Activated gamma-delta T cell treated with anti-CD3 and anti-CD28 coated beads, Interleukin-2, amount 50 U/mL, for 16 hours (primary cell): Measurements from ENCODE around the gene OSBPL3.

Source experiments
- DNase-seq: peaks from one replicate; pipeline ENCODE4 v3.0.0-alpha.2; 2020; ENCODE audit warnings: low read depth

Gene OSBPL3

GRCh38 chr7:24955313-24955712 is 24.7 kb downstream of the OSBPL3 start:
- DNase-seq: no peak

- DNase-seq: no peak
These were observed 27.5 kb downstream of the OSBPL3 start for GRCh38 chr7:24952464-24952863.

GRCh38 chr7:24951441-24951980 is 28.5 kb downstream of the OSBPL3 start:
- DNase-seq: no peak

GRCh38 chr7:24949884-24950283 is 30.1 kb downstream of the OSBPL3 start:
- no peak for DNase-seq

GRCh38 chr7:24948739-24949138 is 31.2 kb downstream of the OSBPL3 start:
- no peak for DNase-seq

- DNase-seq: no peak
These were observed 33.5 kb downstream of the OSBPL3 start for GRCh38 chr7:24946467-24946866.

- no peak for DNase-seq
These were observed 34.1 kb downstream of the OSBPL3 start for GRCh38 chr7:24945899-24946298.

GRCh38 chr7:24943096-24943948 is 36.7 kb downstream of the OSBPL3 start:
- DNase-seq: no peak

- no peak for DNase-seq
These were observed 37.8 kb downstream of the OSBPL3 start for GRCh38 chr7:24942226-24942625.

GRCh38 chr7:24939416-24939815 is 40.6 kb downstream of the OSBPL3 start:
- no peak for DNase-seq

GRCh38 chr7:24936121-24936824 is 43.7 kb downstream of the OSBPL3 start:
- no peak for DNase-seq

GRCh38 chr7:24933298-24933697 is 46.7 kb downstream of the OSBPL3 start:
- DNase-seq: no peak

GRCh38 chr7:24932815-24933214 is 47.2 kb downstream of the OSBPL3 start:
- DNase-seq: no peak

- DNase-seq: no peak
These were observed 47.6 kb downstream of the OSBPL3 start for GRCh38 chr7:24932389-24932788.

GRCh38 chr7:24931844-24932243 is 48.1 kb downstream of the OSBPL3 start:
- no peak for DNase-seq

GRCh38 chr7:24930856-24931255 is 49.1 kb downstream of the OSBPL3 start:
- DNase-seq: no peak

- DNase-seq: no peak
These were observed 53.1 kb downstream of the OSBPL3 start for GRCh38 chr7:24926623-24927524.

GRCh38 chr7:24924375-24924774 is 55.6 kb downstream of the OSBPL3 start:
- DNase-seq: no peak

- no peak for DNase-seq
These were observed 56.7 kb downstream of the OSBPL3 start for GRCh38 chr7:24923172-24923865.

- no peak for DNase-seq
These were observed 57.7 kb downstream of the OSBPL3 start for GRCh38 chr7:24922099-24922773.

- DNase-seq: no peak
These were observed 58.7 kb downstream of the OSBPL3 start for GRCh38 chr7:24921362-24921679.
